HepG2 (cell line): ENCODE measurements around the gene MTHFD1L. TPM values are rescaled to one million over a fixed set of nuclear protein-coding genes. Genes with fewer than 3 reads are reported as not detected.
A peak's percentile ranks its signal among the peaks of the same experiment; 100 is the strongest.

Source experiments
- ATRX ChIP-seq: sonication (generic); formaldehyde crosslinking; IDR thresholded peaks from 2 replicates; pipeline ENCODE4 v1.4.0; 2020; ENCODE audit warnings: missing genetic modification reagents, borderline replicate concordance
- CENPBD1 ChIP-seq: sonication (generic); formaldehyde crosslinking; IDR thresholded peaks from 2 replicates; pipeline ENCODE4 v1.8.0; 2022; ENCODE audit warnings: missing genetic modification reagents, low read depth, mild to moderate bottlenecking, borderline replicate concordance
- CHD4 ChIP-seq: fragments of 200-600 bp; sonication (generic); IDR thresholded peaks from 2 replicates; pipeline ENCODE4 v1.7.0; 2017; ENCODE audit warnings: mild to moderate bottlenecking, low read length, borderline replicate concordance
- ELF1 ChIP-seq: sonication (generic); formaldehyde crosslinking; IDR thresholded peaks from 2 replicates; pipeline ENCODE4 v1.4.0; 2020; ENCODE audit warnings: missing genetic modification reagents
- HBP1 ChIP-seq: IDR thresholded peaks from 2 replicates; pipeline ENCODE4 v1.6.1; 2016; ENCODE audit warnings: low read depth, control low read depth
- IKZF1 ChIP-seq: fragments of 450-650 bp; IDR thresholded peaks from 2 replicates; pipeline ENCODE4 v1.7.1; 2016
- KLF16 ChIP-seq, 2 experiments: sonication (generic) in 1 of 2; formaldehyde crosslinking in 1 of 2; IDR thresholded peaks; 2 replicates each; pipeline versions ENCODE4 v1.6.1 to v1.8.0; 2016 to 2023; ENCODE audit warnings: missing genetic modification reagents in 2 of 2, missing compliant biosample characterization in 1 of 2
- MTF1 ChIP-seq: sonication (generic); formaldehyde crosslinking; IDR thresholded peaks from 2 replicates; pipeline ENCODE4 v1.5.0; 2020; ENCODE audit warnings: missing genetic modification reagents
- MZF1 ChIP-seq: sonication (generic); formaldehyde crosslinking; IDR thresholded peaks from 2 replicates; pipeline ENCODE4 v1.8.1; 2023; ENCODE audit warnings: mild to moderate bottlenecking, missing genetic modification reagents, borderline replicate concordance
- NCOR1 ChIP-seq: fragments of 200-600 bp; sonication (generic); IDR thresholded peaks from 2 replicates; pipeline ENCODE4 v1.7.0; 2017; ENCODE audit warnings: antibody characterized with exemption, low read length, borderline replicate concordance
- NR2F1 ChIP-seq, 2 experiments: fragments of 450-650 bp in 1 of 2; formaldehyde crosslinking in 1 of 2; IDR thresholded peaks; 2 replicates each; pipeline versions ENCODE4 v1.5.0 to v1.6.1; 2016 to 2020; ENCODE audit warnings: mild to moderate bottlenecking in 1 of 2, missing compliant biosample characterization in 1 of 2, missing genetic modification reagents in 1 of 2, moderate library complexity in 1 of 2
- RNF2 ChIP-seq: fragments of 450-650 bp; conservative IDR thresholded peaks from 2 replicates; pipeline ENCODE4 v1.6.1; 2016; ENCODE audit warnings: low read depth
- SNAPC4 ChIP-seq: sonication (generic); formaldehyde crosslinking; IDR thresholded peaks from 2 replicates; pipeline ENCODE4 v1.4.0; 2020; ENCODE audit warnings: mild to moderate bottlenecking, missing genetic modification reagents
- TBP ChIP-seq: sonication (generic); formaldehyde crosslinking; IDR thresholded peaks from 2 replicates; pipeline ENCODE4 v1.5.0; 2020; ENCODE audit warnings: missing genetic modification reagents
- TFAP4 ChIP-seq: sonication (generic); IDR thresholded peaks from 2 replicates; pipeline ENCODE4 v1.6.1; 2016; ENCODE audit warnings: low read depth, borderline replicate concordance
- ZNF160 ChIP-seq: sonication (generic); formaldehyde crosslinking; IDR thresholded peaks from 2 replicates; pipeline ENCODE4 v1.8.0; 2022; ENCODE audit warnings: mild to moderate bottlenecking, inconsistent platforms, missing genetic modification reagents
- ZNF274 ChIP-seq: sonication (generic); formaldehyde crosslinking; IDR thresholded peaks from 2 replicates; pipeline ENCODE4 v1.5.1; 2020; ENCODE audit warnings: mild to moderate bottlenecking, missing genetic modification reagents
- ZNF501 ChIP-seq: sonication (generic); formaldehyde crosslinking; IDR thresholded peaks from 2 replicates; pipeline ENCODE4 v1.5.1; 2020; ENCODE audit warnings: mild to moderate bottlenecking, moderate library complexity, missing genetic modification reagents
- ZNF510 ChIP-seq: sonication (generic); formaldehyde crosslinking; IDR thresholded peaks from 2 replicates; pipeline ENCODE4 v1.4.0; 2020; ENCODE audit warnings: low read depth, mild to moderate bottlenecking, missing genetic modification reagents
- ZNF790 ChIP-seq: sonication (generic); formaldehyde crosslinking; IDR thresholded peaks from 2 replicates; pipeline ENCODE4 v1.8.0; 2022; ENCODE audit warnings: missing genetic modification reagents, mild to moderate bottlenecking, borderline replicate concordance
- ZNF792 ChIP-seq: IDR thresholded peaks from 2 replicates; pipeline ENCODE4 v1.6.1; 2016
- ZNF850 ChIP-seq: sonication (generic); formaldehyde crosslinking; conservative IDR thresholded peaks from 2 replicates; pipeline ENCODE4 v1.9.0; 2021; ENCODE audit warnings: mild to moderate bottlenecking, missing genetic modification reagents
- polyA plus RNA-seq, 8 experiments: library from polyadenylated mRNA; depleted of rRNA in 3 of 8; stranded (reverse) in 7 of 8; unstranded in 1 of 8; fragments of >200 nt; fragmentation: Illumina TruSeq in 4 of 8; extraction: Trizol in 4 of 8; gene quantifications; 2 replicates each; pipeline versions ENCODE4 v1.2.1 to v1.2.3, GENCODE V29; 2011 to 2016; ENCODE audit warnings: low read depth in 4 of 8, missing spikeins in 1 of 8, mixed read lengths in 1 of 8; ENCODE audit not compliant: insufficient read depth in 1 of 8
- total RNA-seq, 5 experiments: library from RNA; depleted of rRNA; stranded (reverse); fragments of >200 nt; fragmentation: Illumina TruSeq; extraction: Trizol; gene quantifications; 2 replicates each; pipeline ENCODE4 v1.2.3, GENCODE V29; 2016; ENCODE audit warnings: low read depth in 1 of 5

The MTHFD1L gene
- total and polyA plus RNA-seq, 2 of the 13 experiments (the other 11 are each of a cell fraction or from before 2014, with no cell fraction given): 24.0 to 39.6 TPM

DNA sequence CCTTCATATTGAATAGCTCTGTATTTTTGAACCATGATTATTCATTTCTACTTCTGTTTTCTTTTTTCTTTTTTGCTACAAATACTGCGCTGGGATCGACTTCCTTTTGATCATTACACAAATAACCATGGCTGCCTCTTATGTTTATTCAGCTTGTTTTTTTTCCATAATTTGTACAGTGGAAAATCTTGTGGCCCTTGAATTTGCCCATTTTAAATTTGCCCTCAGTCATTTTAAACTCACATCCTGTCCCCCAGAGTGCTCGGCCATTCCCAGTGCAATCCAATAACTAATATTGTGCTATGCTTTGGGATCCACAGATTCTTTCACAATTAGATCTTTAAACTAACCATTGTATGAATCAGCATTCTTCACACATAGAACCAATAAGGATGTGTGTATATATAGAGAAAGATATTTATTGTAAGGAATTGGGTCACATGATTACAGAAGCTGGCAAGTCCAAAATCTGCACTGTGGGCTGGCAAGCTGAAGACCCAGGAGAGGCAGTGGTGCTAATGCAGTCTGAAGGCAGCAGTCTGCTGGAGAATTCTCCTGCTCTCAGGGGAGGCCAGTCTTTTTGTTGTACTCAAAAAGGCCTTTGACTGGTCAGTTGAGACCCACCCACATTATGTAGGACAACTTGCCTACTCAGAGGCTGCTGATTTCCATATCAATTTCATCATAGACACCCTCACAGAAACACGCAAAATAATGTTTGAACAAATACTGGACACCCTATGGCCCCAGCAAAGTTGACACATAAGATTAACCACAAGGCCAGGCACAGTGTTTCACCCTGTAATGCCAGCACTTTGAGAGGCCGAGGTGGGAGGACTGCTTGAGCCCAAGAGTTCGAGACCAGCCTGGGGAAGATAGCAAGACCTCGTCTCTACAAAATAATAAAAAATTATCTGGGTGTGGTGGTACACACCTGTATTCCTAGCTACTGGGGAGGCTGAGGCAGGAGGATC is 147.1 kb downstream of the MTHFD1L start (continued):
- TF ChIP-seq SNAPC4 (CRISPR knock-in tag) (no peak), ELF1 (CRISPR knock-in tag) (no peak), TFAP4 (no peak), ZNF274 (CRISPR knock-in tag) (no peak), ZNF790 (CRISPR knock-in tag) (no peak), ATRX (CRISPR knock-in tag) (no peak), IKZF1 (no peak), NR2F1 (CRISPR knock-in tag; IDR thresholded peaks at IDR 0.05) (no peak), MTF1 (CRISPR knock-in tag) (no peak), HBP1 (CRISPR knock-in tag) (no peak), MZF1 (CRISPR knock-in tag) (no peak), ZNF501 (CRISPR knock-in tag) (peak; percentile 37; the same call in 1 of the 2 replicates), TBP (no peak), KLF16 (CRISPR knock-in tag; IDR thresholded peaks at IDR 0.05) (no peak), ZNF792 (CRISPR knock-in tag) (no peak), ZNF850 (CRISPR knock-in tag) (no peak), CENPBD1 (CRISPR knock-in tag) (no peak), ZNF160 (CRISPR knock-in tag) (no peak), RNF2 (no peak), CHD4 (no peak), ZNF510 (CRISPR knock-in tag) (no peak), NCOR1 (no peak)
